LNCaP clone FGC (cell line): ENCODE results near the gene TMEM138.

Experiments used
- DNase-seq: peaks from one replicate; pipeline ENCODE4 v3.0.0-alpha.2; 2011; ENCODE audit warnings: low read depth
- H3K4me3 ChIP-seq: 2 replicates; pipeline ENCODE4 v1.5.1; 2011; ENCODE audit warnings: mild to moderate bottlenecking, low read depth, low read length, control low read depth
- TF ChIP-seq, protein P1 (sequence below): IDR thresholded peaks from 2 replicates; pipeline ENCODE4 v1.5.1; 2012; ENCODE audit warnings: mild to moderate bottlenecking; ENCODE audit not compliant: control insufficient read depth, insufficient read depth; ENCODE audit errors: extremely low read depth

The TMEM138 gene

DNA sequence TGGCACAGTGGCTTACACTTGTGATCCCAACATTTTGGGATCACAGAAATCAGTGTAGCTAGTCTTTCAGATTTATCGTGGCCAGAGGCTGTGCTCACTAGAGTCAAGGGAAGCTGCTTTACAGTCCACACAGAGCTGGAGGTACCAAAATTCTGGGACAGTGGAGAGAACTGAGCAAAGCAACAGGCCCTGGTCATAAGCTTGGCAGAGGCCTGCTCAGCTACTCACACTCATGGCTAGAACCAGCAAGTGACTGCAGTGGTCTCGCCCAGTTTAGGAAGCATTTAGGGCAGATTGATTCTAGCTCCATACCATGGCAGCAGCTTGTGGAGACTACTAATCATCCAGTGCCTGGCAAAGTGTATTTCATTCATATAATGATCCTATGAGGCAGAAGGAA, 39.0 kb downstream of the TMEM138 start:
- no peak overlapping the region for H3K4me3 ChIP-seq
- TF ChIP-seq, protein P1, sequence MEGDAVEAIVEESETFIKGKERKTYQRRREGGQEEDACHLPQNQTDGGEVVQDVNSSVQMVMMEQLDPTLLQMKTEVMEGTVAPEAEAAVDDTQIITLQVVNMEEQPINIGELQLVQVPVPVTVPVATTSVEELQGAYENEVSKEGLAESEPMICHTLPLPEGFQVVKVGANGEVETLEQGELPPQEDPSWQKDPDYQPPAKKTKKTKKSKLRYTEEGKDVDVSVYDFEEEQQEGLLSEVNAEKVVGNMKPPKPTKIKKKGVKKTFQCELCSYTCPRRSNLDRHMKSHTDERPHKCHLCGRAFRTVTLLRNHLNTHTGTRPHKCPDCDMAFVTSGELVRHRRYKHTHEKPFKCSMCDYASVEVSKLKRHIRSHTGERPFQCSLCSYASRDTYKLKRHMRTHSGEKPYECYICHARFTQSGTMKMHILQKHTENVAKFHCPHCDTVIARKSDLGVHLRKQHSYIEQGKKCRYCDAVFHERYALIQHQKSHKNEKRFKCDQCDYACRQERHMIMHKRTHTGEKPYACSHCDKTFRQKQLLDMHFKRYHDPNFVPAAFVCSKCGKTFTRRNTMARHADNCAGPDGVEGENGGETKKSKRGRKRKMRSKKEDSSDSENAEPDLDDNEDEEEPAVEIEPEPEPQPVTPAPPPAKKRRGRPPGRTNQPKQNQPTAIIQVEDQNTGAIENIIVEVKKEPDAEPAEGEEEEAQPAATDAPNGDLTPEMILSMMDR = no peak
- no peak for DNase-seq

DNA sequence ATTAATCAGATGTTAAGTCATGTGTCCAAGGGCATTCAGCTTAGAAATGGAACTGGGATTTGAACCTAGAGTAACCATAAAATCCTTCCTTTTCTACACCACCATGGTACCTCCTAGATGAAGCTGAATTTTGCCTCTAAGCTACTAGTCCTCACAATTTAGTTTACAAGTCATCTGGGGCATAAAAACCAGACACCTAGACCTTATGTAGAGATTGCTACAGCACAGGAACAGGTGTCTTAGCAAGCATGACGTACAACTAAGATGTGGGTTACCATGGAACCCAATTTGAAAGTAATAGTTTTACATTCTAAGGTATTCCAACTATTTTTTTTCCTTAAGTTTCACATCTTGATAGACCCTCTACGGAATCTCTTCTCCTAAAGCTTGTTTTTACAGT, 39.4 kb downstream of the TMEM138 start:
- DNase-seq = no peak
- TF ChIP-seq, protein P1 = no peak

DNA sequence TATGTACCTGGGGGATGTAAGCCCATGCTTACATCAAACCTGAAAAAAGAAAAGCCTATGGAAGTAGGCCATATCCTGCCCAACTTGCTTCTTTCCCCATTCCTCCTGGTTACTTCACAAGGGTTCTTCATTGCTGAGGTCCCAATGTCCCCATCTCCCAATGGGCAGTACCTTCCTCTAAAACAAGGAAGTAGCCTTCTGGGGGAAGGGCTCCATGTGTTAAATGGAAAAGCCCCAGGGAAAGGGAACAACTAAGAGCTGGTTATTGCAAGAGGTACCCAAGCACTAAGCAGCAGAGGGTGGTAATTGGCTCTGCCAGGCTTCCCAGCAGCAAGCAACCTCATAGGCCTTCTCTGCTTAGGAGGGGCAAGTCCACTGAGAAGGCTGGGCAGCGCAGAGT, 41.5 kb downstream of the TMEM138 start:
- H3K4me3 ChIP-seq = no peak overlapping the region
- TF ChIP-seq, protein P1 = no peak
- DNase-seq = no peak

More for the DNA sequence above, 39.4 kb downstream of the TMEM138 start:
- H3K4me3 ChIP-seq = no peak overlapping the region

DNA sequence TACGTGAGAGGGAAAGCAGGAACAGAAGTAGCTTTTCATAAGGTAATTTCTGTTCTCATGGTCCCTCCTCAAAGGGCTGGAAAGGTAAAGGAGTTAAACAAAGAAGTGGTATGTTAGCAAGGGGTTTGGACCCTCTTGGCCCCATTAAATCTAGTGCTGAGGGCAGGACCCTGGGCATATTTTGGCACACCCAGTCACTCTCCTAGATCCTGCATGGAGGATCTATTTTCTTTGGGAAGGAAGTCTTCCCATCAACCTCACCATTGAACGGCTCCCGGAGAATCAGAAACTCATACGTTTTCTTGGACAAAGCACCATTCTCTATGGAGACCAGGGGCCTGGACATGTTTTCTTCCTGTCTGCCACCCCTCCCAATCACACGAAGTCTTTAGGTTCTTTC, 41.9 kb downstream of the TMEM138 start:
- no peak overlapping the region for H3K4me3 ChIP-seq
- TF ChIP-seq, protein P1 = no peak
- no peak for DNase-seq

DNA sequence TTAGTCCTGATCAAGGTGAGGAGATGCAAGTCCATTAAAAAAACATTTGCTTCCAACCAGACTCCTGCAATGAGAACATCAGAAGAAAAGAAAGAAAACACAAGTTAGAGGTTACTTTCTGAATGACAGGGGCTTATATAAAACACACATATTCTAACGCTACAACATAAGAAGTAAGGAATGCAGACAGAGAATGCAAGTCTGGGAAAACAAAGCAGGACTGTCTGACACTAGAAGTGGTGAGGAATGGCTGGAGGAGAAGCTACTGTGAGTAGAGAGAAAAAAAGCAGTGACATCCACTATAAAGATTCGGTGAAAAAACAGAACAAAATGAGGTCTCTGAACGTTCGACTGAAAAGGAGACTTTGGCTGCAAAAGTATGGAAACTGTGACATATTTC, 42.5 kb downstream of the TMEM138 start:
- TF ChIP-seq, protein P1 = no peak
- no peak overlapping the region for H3K4me3 ChIP-seq
- no peak for DNase-seq

DNA sequence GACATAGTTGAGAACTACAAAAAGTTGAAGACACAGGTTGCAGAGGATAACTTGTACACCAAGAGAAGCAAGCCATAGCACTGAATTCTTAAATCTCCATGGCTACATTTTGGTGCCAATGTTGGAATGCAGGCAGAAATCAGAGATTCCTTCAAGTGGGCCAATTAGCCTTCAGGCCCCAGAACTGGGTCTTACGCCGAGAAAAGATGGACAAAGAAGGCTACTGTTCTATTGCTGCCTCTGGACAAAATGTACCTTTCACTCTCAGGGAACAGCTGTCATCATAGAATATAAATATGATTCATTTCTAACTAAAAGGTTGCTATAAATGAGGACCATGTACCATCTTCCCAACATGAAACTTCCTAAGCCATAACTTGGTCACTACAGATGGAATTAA, 43.9 kb downstream of the TMEM138 start:
- TF ChIP-seq, protein P1 = no peak
- no peak overlapping the region for H3K4me3 ChIP-seq
- no peak for DNase-seq

DNA sequence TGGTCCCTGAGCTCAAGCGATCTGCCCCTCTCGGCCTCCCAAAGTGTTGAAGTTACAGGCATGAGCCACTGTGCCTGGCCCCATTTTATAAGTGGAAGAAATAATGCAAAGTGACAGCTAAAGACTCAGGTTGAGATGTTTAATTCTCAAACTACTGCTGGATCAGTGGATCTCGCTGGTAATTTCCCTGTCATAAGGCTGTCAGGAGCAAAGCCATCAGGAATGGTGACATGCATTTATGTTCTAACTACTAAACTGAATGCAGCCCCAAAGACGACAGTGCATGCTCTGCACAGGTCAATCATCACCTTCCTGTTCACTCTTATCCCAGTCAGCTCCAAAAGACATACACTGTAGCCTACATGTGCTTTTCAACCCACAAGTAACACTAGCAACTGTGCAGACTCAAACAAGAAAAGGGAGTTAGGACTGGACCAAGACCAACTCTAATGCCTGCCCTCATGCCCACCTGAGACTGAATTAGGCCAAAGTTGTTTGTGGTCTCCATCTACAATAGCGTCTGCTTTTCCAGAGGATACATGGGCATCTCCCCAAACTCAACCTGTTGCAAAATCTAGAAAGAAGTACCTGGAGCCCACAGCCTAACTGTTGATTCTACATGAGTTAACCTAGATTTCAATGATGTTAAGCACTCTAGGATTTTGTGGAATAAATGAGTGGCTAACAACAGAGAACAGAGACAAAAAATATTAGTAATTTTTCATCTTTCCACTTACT, 45.0 kb downstream of the TMEM138 start:
- no peak for DNase-seq
- TF ChIP-seq, protein P1 = no peak
- H3K4me3 ChIP-seq = no peak overlapping the region
